Liver (tissue), 9 donors: ENCODE measurements around the gene ARL6. TPM values are rescaled to one million over a fixed set of nuclear protein-coding genes. Genes with fewer than 3 reads are reported as not detected.

Source experiments
- DNase-seq: peaks from one replicate; pipeline ENCODE4 v3.0.0-alpha.2; 2017; ENCODE audit warnings: low spot score
- H3K27ac ChIP-seq, 2 donors: one replicate each; pipeline ENCODE4 v1.7.0; 2013; ENCODE audit warnings: inconsistent platforms in 2 of 2, low read length in 2 of 2, control low read depth in 1 of 2, low read depth in 1 of 2, mild to moderate bottlenecking in 1 of 2
- H3K27me3 ChIP-seq, 4 donors: one replicate each; pipeline versions ENCODE4 v1.6.1 to v1.7.0; 2013; ENCODE audit warnings: low read length in 3 of 4, inconsistent platforms in 1 of 4, mild to moderate bottlenecking in 1 of 4, moderate library complexity in 1 of 4; ENCODE audit not compliant: control insufficient read depth in 4 of 4, insufficient read depth in 4 of 4
- H3K36me3 ChIP-seq, 4 donors: one replicate each; pipeline versions ENCODE4 v1.6.1 to v1.7.0; 2013; ENCODE audit warnings: low read length in 3 of 4, mild to moderate bottlenecking in 3 of 4, low read depth in 1 of 4, moderate library complexity in 1 of 4; ENCODE audit not compliant: control insufficient read depth in 4 of 4, insufficient read depth in 3 of 4
- H3K4me1 ChIP-seq, 4 donors: one replicate each; pipeline versions ENCODE4 v1.6.1 to v1.7.0; 2013; ENCODE audit warnings: low read length in 3 of 4, mild to moderate bottlenecking in 3 of 4, moderate library complexity in 1 of 4; ENCODE audit not compliant: control insufficient read depth in 4 of 4, insufficient read depth in 4 of 4
- H3K4me3 ChIP-seq, 3 donors: one replicate each; pipeline versions ENCODE4 v1.6.1 to v1.7.0; 2013; ENCODE audit warnings: low read length in 3 of 3, control low read depth in 1 of 3, low read depth in 1 of 3, mild to moderate bottlenecking in 1 of 3
- H3K9ac ChIP-seq, 2 donors: one replicate each; pipeline ENCODE4 v1.7.0; 2013; ENCODE audit warnings: low read length in 2 of 2, mild to moderate bottlenecking in 2 of 2, moderate library complexity in 2 of 2, control low read depth in 1 of 2, low read depth in 1 of 2
- H3K9me3 ChIP-seq, 4 donors: one replicate each; pipeline versions ENCODE4 v1.6.1 to v1.7.0; 2013; ENCODE audit warnings: low read length in 3 of 4; ENCODE audit not compliant: control insufficient read depth in 4 of 4
- EGR1 ChIP-seq, 2 donors: IDR thresholded peaks; 2 replicates each; pipeline ENCODE4 v1.6.1; 2016 to 2018; ENCODE audit warnings: antibody characterized with exemption in 2 of 2, low read depth in 2 of 2
- FOXA1 ChIP-seq: IDR thresholded peaks from 2 replicates; pipeline ENCODE4 v1.6.1; 2016; ENCODE audit warnings: antibody characterized with exemption
- FOXA2 ChIP-seq: IDR thresholded peaks from 2 replicates; pipeline ENCODE4 v1.6.1; 2016; ENCODE audit warnings: antibody characterized with exemption
- GABPA ChIP-seq, 2 donors: IDR thresholded peaks in 1 of 2; conservative IDR thresholded peaks in 1 of 2; 2 replicates each; pipeline ENCODE4 v1.6.1; 2016; ENCODE audit warnings: antibody characterized with exemption in 2 of 2, mild to moderate bottlenecking in 1 of 2, moderate library complexity in 1 of 2
- HNF4A ChIP-seq, 2 donors: conservative IDR thresholded peaks; 2 replicates each; pipeline ENCODE4 v1.6.1; 2016; ENCODE audit warnings: antibody characterized with exemption in 2 of 2, mild to moderate bottlenecking in 2 of 2
- HNF4G ChIP-seq: IDR thresholded peaks from 2 replicates; pipeline ENCODE4 v1.6.1; 2016; ENCODE audit warnings: antibody characterized with exemption
- JUND ChIP-seq, 2 donors: IDR thresholded peaks; 2 replicates each; pipeline ENCODE4 v1.6.1; 2016; ENCODE audit warnings: antibody characterized with exemption in 2 of 2
- NR2F2 ChIP-seq: IDR thresholded peaks from 2 replicates; pipeline ENCODE4 v1.6.1; 2016; ENCODE audit warnings: antibody characterized with exemption
- RAD21 ChIP-seq, 2 donors: IDR thresholded peaks; 2 replicates each; pipeline ENCODE4 v1.6.1; 2016; ENCODE audit warnings: antibody characterized with exemption in 2 of 2, mild to moderate bottlenecking in 2 of 2
- SP1 ChIP-seq: IDR thresholded peaks from 2 replicates; pipeline ENCODE4 v1.6.1; 2018; ENCODE audit warnings: antibody characterized with exemption, mild to moderate bottlenecking
- WGBS: extraction: QIAGEN DNeasy Blood & Tissue Kit; methylation state at CpG from one replicate; pipeline ENCODE4 v1.1.7; 2013; 5-methylcytosine and 5-hydroxymethylcytosine counted together
- polyA plus RNA-seq, 2 donors: library from polyadenylated mRNA; stranded (reverse) in 1 of 2; unstranded in 1 of 2; fragments of 200-250 nt in 1 of 2; fragments of >200 nt in 1 of 2; fragmentation: Nextera tagmentation in 1 of 2; extraction: Ambion mirVana in 1 of 2; gene quantifications; one replicate each; pipeline versions ENCODE4 v1.2.1 to v1.2.3, GENCODE V29; 2013 to 2015
- total RNA-seq, 2 donors: library from RNA; depleted of rRNA; stranded (reverse); fragments of >200 nt; gene quantifications; one replicate each; pipeline ENCODE4 v1.2.3, GENCODE V29; 2014
- TF ChIP-seq, protein P1 (sequence below): IDR thresholded peaks from 2 replicates; pipeline ENCODE4 v1.6.1; 2016; ENCODE audit warnings: antibody characterized with exemption, mild to moderate bottlenecking
- TF ChIP-seq, protein P2 (sequence below): IDR thresholded peaks from 2 replicates; pipeline ENCODE4 v1.6.1; 2016; ENCODE audit warnings: antibody characterized with exemption
- TF ChIP-seq, protein P3 (sequence below): IDR thresholded peaks from 2 replicates; pipeline ENCODE4 v1.6.1; 2016; ENCODE audit warnings: antibody characterized with exemption
- TF ChIP-seq, protein P4 (sequence below): IDR thresholded peaks from 2 replicates; pipeline ENCODE4 v1.6.1; 2016; ENCODE audit warnings: antibody characterized with exemption
- donor health status: healthy.
- donor health status: healthy.
- donor health status: healthy.
- donor health status: healthy.
- donor health status: healthy.

Gene ARL6
- total and polyA plus RNA-seq, 4 donors, result 1.1 to 3.4 (median 1.4) TPM

DNA sequence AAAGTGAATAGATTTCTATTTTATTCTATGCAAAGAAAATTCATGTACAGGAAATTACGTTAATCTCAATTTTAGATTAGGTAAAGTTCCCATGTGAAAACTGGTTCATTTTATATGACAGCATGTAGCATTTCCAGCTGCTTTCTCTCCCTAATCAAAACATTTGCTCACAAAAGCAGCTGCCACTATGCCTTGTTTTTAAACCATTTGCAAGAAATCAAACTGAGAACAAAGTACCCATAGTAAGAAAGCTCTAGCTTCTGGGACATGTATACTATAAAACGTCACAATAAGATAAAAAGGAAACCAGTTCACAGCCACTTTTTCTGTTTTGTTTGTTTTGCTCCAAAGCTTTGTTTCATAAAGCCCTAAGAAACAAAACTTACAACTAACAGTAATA, 52.3 kb downstream of the ARL6 start:
- H3K9ac ChIP-seq, result no peak overlapping the region
- WGBS, result 75% methylated on average over 2 of the region's 2 CpGs
- no peak overlapping the region for H3K4me3 ChIP-seq
- no peaks in the 10 kb centered on the region for H3K36me3 ChIP-seq
- no peaks in the 10 kb centered on the region for H3K27me3 ChIP-seq
- no peaks in the 10 kb centered on the region for H3K4me1 ChIP-seq
- TF ChIP-seq FOXA2, result no peak
- no peak for TF ChIP-seq GABPA (IDR thresholded peaks at IDR 0.05 in 1 of 2, conservative IDR thresholded peaks at IDR 0.05 in 1 of 2)
- TF ChIP-seq NR2F2, result no peak
- no peak for TF ChIP-seq HNF4A (conservative IDR thresholded peaks at IDR 0.05)
- no peak for TF ChIP-seq SP1
- TF ChIP-seq, protein P1, sequence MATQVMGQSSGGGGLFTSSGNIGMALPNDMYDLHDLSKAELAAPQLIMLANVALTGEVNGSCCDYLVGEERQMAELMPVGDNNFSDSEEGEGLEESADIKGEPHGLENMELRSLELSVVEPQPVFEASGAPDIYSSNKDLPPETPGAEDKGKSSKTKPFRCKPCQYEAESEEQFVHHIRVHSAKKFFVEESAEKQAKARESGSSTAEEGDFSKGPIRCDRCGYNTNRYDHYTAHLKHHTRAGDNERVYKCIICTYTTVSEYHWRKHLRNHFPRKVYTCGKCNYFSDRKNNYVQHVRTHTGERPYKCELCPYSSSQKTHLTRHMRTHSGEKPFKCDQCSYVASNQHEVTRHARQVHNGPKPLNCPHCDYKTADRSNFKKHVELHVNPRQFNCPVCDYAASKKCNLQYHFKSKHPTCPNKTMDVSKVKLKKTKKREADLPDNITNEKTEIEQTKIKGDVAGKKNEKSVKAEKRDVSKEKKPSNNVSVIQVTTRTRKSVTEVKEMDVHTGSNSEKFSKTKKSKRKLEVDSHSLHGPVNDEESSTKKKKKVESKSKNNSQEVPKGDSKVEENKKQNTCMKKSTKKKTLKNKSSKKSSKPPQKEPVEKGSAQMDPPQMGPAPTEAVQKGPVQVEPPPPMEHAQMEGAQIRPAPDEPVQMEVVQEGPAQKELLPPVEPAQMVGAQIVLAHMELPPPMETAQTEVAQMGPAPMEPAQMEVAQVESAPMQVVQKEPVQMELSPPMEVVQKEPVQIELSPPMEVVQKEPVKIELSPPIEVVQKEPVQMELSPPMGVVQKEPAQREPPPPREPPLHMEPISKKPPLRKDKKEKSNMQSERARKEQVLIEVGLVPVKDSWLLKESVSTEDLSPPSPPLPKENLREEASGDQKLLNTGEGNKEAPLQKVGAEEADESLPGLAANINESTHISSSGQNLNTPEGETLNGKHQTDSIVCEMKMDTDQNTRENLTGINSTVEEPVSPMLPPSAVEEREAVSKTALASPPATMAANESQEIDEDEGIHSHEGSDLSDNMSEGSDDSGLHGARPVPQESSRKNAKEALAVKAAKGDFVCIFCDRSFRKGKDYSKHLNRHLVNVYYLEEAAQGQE, result no peak
- TF ChIP-seq, protein P2, sequence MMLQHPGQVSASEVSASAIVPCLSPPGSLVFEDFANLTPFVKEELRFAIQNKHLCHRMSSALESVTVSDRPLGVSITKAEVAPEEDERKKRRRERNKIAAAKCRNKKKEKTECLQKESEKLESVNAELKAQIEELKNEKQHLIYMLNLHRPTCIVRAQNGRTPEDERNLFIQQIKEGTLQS, result no peak
- TF ChIP-seq HNF4G, result no peak
- no peak for TF ChIP-seq JUND (IDR thresholded peaks at IDR 0.05)
- no peak for TF ChIP-seq EGR1 (IDR thresholded peaks at IDR 0.05; ENCODE audit: low read depth in 2 of 2)
- no peak for TF ChIP-seq RAD21 (IDR thresholded peaks at IDR 0.05)
- TF ChIP-seq, protein P3, sequence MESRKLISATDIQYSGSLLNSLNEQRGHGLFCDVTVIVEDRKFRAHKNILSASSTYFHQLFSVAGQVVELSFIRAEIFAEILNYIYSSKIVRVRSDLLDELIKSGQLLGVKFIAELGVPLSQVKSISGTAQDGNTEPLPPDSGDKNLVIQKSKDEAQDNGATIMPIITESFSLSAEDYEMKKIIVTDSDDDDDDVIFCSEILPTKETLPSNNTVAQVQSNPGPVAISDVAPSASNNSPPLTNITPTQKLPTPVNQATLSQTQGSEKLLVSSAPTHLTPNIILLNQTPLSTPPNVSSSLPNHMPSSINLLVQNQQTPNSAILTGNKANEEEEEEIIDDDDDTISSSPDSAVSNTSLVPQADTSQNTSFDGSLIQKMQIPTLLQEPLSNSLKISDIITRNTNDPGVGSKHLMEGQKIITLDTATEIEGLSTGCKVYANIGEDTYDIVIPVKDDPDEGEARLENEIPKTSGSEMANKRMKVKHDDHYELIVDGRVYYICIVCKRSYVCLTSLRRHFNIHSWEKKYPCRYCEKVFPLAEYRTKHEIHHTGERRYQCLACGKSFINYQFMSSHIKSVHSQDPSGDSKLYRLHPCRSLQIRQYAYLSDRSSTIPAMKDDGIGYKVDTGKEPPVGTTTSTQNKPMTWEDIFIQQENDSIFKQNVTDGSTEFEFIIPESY, result no peak
- TF ChIP-seq, protein P4, sequence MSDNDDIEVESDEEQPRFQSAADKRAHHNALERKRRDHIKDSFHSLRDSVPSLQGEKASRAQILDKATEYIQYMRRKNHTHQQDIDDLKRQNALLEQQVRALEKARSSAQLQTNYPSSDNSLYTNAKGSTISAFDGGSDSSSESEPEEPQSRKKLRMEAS, result no peak
- TF ChIP-seq FOXA1, result no peak
- no peak overlapping the region for H3K27ac ChIP-seq
- no peak for DNase-seq
- H3K9me3 ChIP-seq, result no peaks in the 10 kb centered on the region

DNA sequence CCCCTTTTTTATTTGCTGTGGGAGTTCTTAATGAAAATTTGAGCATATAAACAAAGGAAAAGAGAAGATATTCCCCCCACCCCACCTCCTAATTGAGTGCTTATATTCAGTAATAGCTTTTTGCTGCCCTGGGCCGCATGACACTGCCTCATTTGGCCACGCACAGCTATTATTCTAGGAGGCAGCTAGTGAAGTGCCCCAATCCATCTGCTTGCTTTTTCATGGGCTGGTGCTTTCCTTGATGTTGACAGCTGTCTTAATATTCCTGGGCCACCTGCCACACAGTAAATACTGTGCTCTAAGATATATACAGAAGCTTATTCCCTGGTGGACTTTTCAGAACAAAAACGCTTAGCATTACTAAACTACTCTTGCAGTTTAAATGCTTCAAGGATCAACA, 53.4 kb downstream of the ARL6 start:
- Histone ChIP-seq H3K27me3 (no peaks in the 10 kb centered on the region), H3K9me3 (no peaks in the 10 kb centered on the region), H3K36me3 (no peaks in the 10 kb centered on the region), H3K4me3 (no peak overlapping the region), H3K9ac (no peak overlapping the region), H3K27ac (no peak overlapping the region), H3K4me1 (peaks cover 0 to 2% (median 0%) of the 10 kb centered on the region in 4 donors)
- DNase-seq, result no peak
- TF ChIP-seq HNF4A (conservative IDR thresholded peaks at IDR 0.05) (no peak), NR2F2 (no peak), EGR1 (IDR thresholded peaks at IDR 0.05; ENCODE audit: low read depth in 2 of 2) (no peak)
- WGBS, result 95% methylated on average over 3 of the region's 3 CpGs
